Stimulated activated CD8-positive, alpha-beta memory T cell treated with anti-CD3 and anti-CD28 coated beads, Interleukin-7, amount 100 ng/mL, for 24 hours (primary cell): ENCODE results near the gene TTC3.

Source experiments
- DNase-seq: peaks from one replicate; pipeline ENCODE4 v3.0.0-alpha.2; 2020; ENCODE audit warnings: low read depth

Gene TTC3

DNA sequence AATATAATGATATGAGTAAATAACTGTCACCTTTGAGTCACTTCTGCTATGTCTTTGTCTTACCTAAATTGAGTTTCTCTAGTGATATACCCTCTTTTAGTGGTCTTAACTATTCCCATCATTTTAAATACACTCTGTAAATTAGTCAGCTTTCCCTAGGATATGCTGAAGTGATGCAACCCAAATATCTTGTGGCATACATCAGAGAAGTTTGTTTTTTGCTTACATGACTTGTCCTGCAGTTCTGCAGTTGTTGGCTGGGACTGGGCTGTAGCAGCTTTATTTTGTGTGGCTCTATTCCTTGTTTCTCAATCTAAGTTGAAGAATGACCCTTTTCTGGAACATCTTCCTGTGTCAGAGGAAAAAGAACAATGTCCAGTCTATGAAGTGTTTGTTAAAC, 76.4 kb downstream of the TTC3 start:
- DNase-seq: no peak

DNA sequence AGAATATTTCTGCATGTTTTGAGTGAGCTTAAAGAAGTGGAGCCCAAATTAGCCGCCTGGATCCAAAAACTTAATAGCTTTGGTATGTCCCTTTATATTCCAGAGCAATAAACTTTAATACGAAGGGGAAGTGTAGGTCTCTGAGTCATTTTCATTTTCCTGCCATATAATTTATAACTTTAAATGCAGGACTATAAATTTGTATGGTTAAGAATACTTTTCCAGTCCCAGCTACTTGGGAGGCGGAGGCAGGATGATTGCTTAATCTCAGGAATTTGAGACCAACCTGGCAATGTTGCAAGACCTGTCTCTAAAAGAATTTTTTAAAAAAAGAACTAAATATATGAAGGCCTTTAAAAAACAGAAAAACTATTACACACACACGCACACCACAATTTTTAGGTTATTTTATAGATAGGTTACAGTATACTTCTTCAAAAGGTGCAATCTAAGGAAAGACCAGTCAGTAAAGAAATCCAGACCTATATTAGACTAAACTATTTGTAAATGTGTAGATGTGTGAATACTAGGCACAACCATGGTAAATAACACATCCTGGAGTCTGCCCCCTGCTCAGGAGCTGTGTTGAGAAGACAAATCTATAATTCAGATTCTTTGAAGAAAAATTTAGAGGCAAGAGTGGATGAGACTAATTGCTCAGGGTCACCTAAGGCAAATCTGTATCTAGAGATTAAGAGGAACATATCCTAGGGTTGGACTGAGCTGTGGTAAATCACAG, 80.3 kb downstream of the TTC3 start:
- DNase-seq: no peak

DNA sequence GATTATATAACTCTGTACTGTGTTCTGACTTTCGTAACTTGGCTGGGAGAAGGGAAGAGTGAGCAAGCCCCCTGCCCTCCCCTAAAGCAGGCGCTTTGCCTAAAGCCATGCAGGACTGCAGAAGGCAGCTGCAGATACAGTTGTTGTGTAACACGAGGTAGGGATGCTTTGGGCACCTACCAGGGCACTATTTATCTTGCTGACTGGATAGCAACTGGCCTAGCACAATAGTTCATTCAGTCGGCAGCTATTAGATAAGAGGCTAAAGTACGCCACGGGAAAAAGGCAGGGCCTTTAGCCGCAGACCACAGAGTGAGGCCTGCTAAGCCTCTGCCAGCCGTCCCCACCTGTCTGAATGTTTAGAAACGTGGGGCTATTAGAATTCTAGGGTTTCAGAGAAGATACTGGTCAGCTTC, 80.9 kb downstream of the TTC3 start:
- DNase-seq: no peak

DNA sequence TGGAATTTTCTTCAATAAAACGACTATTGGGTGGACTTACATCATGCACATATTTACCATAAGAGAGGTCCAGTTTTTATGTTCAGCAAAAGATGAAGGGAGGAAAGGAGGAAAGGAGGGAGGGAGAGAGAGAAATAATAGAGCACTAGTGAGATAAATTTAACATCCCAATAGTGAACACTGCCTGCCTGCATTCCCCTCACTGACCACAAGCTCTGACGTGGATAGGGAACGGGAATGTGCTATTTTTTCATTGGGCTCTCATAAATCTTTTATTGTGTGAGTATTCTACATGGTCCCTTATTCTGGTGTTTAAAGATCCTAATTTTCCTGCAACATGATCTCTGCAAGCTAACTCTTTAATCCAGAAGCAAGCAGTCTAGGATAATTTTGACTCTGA, 82.1 kb downstream of the TTC3 start:
- no peak for DNase-seq

DNA sequence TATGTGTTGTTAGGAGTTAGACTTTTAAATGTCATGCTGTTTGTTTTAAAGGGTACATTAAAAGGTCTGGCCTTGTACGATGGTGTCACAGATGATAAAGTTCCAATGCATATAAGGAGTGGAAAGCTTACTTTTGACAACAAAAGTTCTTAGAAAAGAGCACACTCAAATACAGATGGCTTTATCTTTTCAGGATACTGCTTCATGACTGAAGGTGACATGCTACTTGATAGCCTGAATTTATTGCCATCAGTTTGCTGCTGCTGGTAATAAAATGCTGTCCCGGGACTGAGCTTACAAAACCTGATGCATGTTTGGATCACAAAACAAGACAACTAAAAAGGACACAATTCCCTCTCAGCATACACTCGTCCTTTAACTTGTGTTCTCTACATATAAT, 84.9 kb downstream of the TTC3 start:
- DNase-seq: no peak

DNA sequence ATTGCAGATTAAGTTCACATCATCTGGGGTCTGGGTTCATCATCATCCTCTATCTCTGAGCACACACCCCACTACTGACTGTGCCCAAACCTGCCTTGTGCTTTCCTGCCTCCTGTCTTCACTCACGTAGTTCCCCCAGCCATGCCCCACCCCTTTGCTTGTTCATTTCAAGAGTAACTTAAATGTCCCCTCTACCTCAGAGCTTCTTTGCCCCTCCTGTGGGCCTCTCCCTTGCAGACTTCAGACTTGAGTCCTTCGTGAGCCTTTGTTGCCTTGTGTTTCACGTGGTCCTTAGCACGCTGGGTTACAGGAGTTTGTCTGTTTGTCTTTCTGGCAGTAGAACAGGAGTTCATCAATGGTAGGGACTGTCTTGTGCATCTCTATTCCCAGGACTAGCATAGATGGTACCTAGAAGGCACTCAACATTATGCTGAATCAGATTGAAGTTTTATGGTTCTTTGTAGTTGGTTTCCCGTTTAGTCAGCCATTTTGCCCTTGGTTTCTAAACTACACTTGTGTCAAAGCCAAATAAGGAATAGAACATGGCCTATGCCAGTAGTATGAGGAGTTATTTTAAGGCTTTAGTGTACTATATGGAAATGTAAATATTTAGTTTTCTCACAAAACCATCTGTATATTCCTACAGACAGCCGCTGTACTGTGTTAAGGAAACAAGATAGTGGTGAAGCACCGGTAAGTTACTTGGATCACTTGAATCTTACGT, 86.2 kb downstream of the TTC3 start:
- no peak for DNase-seq

DNA sequence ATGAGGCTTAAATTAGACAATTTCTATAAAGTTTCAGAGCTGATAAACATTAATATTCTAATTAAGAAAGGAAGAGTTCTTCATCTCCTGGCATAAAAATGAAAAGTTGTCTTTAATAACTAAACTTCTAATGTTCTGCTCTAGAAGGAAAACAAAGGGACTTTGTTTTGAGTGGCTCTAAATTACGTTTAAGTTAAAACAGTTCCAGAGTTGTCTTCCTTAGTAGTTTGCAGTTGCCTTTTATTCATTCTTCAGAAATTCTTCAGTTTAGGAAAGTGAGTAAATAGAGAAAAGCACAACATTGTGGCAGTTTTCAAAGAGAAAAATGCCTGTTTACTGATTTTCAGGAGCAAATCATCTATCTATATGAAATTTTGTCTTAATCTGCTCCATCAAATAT, 86.9 kb downstream of the TTC3 start:
- DNase-seq: no peak

DNA sequence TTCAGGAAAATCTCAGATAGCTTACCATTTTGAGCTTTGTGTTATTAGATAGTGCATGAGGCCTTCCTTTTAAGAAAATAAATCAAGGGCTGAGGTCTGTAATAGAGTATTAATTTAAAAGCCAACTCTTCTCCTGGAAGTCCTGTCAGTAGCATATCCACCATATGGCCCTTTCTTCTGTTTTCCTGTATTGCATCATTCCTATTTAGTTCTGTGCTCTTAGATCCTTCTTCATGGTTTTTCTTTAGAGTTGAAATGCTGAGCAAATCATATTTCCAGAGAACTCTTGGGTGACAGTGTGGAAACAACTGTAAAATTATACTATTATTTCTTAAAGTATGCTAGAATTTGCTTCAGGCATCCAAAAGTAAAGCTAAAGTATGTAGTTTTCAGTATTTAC, 91.7 kb downstream of the TTC3 start:
- DNase-seq: no peak

DNA sequence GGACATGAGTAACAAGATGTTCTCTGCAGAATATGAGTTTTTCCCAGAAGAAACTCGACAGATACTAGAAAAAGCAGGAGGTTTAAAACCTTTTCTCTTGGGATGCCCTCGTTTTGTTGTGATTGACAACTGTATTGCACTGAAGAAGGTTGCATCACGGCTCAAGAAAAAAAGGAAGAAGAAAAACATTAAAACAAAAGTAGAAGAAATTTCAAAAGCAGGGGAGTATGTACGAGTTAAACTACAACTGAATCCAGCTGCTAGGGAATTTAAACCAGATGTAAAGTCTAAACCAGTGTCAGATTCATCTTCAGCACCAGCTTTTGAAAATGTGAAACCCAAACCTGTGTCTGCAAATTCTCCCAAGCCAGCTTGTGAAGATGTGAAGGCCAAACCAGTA, 92.5 kb downstream of the TTC3 start:
- DNase-seq: no peak

DNA sequence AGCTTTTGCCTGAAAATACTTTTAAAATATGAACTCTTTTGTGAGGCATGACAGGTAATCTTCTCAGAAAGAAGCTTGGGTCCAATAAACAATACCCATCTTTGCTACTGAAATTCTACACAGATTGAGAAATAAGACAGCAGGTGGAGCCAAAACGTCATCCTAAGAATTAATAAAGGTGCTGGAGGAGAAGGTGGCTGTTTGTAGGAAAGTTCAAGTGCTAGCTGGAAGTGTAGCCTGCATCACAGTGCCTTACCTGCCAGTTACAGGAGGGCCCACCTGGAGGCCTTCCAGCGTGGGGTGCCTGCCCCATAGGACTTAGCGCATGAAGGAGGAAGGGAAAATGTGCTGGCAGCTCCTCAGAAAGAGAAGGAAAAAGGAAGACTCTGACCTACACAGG, 93.7 kb downstream of the TTC3 start:
- no peak for DNase-seq

DNA sequence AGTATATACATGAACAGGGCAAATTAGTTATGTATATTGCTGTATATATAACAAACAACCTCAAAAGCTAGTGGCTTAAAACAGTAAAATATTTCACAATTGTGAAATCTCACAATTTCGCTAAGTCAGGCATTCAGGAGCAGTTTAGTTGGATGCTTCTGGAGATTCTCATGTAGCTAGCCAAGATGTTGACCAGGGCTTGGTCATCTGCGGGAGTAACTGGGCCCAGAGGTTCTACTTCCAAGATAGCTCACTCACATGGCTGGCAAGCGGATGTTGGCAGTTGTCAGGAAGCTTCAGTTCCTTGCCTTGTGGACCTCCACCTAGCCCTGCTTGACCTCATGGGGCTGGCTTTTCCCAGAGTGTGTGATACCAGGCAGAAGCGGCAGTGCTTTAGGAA, 95.6 kb downstream of the TTC3 start:
- no peak for DNase-seq

DNA sequence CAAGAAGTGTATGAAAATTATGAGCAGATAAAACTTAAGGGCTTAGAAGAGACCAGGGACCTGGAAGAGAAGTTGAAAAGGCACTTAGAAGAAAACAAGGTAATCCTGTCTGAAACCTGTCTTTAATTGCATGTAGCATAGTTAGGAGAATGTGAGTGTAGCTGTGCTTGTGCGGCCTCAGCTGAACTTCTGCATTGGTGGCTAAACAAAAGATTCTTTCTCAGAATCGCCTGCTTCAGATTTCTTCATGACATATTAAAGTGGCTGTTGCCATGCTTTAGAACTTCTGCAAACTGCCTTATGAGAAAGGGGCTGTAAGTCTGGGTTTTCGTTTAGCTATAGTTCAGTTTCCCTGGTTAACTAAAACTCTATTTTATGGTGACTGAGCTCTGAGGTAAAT, 99.6 kb downstream of the TTC3 start:
- no peak for DNase-seq

DNA sequence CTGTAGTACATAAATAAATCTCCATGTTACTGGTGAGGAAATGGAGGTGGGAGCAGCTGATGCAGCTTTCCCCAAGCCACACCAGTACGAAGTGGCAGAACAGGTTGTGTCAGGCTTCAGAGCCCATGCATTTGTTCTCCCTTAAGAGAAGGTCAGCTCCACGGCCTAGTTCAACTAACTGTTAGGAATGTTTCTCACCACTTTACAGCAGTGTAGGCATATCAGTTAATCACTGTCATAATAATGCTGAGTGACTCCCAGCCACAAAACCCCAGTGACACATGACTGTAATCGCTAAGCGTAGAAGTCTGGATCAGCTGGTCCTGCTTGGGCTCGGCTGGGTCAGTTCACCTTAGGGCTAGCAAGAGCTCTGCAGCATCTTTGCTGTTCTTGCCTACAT, 103.7 kb downstream of the TTC3 start:
- no peak for DNase-seq

DNA sequence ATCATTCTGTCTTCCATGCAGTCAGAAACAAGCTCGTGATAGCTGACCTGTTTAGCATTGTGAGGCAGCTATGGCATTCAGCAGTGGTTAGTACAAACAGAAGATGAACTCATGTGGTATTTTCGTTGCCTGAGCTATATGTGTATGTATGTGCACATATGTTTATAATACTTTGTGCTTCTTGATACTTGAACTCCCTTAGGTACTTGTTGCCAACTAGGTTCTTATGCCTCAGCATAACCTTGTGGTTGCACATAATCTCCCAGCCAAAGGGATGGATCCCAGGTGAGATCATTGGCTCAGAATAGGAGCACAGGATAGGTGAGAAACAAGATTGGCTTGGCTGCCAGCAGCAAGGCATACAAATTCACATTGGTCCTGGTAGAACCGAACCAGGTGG, 108.0 kb downstream of the TTC3 start:
- DNase-seq: no peak

DNA sequence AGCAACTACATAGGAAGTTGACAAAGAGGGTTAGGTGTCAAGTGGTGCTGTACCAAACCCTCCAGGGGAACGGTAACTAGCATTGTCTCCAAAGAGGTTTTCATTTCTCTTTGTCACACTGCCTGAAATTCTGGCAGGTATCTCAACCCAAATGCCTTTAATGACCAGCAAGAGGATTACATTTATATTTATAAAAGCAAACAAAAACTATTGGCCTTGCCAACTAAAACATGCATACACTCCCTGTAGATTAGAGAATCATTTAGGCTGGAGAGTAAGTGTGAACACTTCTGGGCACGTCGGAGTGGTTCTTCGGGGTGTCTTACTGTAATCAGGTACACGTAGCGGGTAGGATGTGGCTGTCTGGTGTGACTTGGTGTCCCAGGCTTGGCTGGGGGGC, 109.2 kb downstream of the TTC3 start:
- DNase-seq: no peak

DNA sequence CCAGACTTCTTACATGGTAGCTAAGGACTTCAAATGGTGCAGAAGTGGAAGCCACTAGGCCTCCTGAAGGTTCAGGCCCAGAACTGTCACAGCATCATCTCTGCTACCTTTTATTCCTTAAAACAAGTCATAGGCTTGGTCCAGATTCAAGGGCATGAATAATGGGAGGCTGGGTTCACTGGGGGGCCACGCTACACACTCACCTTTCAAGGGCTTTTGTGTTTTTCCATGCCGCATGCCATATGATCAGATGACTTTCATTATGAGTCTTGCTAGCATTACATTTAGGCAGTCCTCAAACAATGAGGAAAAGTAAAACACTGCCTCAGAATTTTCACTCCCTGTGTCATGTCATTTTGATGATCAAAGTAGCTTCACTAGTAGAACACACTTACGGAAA, 110.7 kb downstream of the TTC3 start:
- no peak for DNase-seq

DNA sequence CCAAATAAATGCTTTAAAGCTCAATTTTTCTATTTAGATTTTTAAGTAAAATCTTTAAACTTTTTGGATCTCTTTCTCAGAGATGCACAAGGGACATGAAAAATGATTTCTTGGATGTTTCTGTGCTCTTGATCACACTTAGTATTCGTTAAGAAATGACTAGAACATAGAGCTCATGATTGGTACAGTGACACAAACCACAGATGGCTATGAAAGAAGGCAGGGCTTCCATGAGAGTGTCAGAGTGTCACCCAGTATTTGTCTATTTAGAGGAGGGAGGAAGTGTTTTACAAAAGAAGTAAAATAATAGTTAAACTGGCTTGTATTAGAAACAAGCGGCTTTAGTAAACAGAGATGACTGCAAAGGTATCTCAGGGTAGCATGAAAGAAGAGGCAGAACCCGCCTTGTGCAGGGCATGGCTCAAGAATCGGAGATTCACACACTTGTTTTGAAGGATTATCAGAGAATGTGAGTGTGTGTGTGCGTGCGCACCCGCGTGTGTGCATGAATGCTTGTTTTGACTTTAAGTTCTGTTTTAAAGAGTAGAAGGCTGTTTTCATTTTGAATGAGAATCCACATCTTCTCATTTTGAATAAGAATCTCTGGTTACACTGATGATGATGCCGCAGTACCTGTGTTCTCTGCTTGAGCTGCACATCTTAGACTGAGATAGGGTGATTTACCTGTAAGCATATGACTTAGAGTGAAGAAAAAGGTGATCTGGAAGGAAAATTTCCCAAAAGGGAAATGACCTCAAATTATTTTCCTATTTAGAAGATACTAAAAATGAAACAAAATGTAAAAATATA, 111.9 kb downstream of the TTC3 start:
- DNase-seq: no peak

DNA sequence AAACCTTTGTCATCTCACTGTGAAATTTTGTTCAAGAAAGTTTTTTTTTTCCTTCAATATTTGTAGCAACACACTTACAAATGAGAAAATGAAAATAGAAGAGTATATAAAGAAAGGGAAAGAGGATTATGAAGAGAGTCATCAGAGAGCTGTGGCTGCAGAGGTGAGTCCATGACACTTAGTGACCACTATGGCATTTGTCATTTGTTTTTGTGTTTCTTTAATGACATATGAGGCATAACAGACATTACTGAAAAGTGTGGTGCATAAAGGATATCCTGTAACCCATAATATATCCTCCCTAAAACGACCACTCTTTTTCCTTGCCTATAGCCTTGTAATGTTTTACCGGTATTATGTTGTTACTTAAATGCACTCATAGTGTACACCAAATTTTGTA, 113.9 kb downstream of the TTC3 start:
- no peak for DNase-seq

DNA sequence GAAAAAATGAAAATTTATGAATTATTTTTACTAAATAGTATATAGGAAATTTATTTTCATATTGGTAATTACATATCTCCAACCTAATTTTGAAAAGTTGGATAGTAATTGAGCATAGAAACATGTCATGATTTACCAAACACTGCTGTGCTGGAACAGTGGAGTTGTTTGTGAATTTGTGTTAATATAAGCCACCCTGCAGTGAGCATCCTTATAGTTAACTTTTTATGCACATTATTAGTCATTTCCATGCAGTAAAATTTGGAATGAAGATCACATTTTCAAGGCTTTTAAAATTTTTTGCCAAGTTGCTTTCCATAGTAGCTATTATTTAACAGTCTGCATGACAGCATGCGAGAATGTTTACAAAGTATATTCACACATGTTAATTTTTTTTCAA, 115.8 kb downstream of the TTC3 start:
- DNase-seq: no peak

DNA sequence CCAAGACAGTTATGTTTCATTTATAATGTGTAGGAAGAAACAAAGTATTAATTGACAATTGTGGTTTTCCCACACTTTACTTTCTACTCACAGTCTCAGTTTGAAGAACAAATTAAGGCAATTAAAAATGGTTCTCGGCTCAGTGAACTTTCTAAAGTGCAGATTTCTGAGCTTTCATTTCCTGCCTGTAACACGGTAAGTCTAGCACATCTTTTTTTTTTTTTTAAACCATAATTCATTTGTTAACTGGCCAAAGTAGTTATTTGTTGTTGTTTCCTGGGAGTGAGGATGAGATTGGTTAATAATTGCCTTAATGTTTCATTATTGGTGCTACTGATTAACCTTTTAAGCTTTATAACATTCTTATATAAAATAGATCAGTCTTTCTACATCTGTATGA, 119.0 kb downstream of the TTC3 start:
- no peak for DNase-seq

DNA sequence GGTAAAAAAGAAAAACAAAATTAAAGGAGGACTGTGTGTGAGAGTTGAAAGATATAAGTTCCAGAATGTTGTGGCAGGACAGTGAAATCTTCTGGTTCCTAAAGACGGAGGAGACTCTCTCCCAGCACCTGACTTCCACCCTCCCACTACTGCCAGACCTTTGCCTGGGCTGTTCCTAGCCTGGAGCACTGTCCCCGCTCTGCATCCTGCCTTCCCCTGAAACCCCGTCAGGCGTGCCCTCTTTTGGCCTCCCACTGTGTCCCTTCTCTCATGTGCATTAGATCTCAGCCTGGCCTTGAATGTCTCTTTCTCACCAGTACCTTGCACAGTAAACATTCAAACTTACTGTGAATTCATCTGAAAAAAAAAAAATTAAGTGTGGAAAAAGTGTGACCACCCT, 120.0 kb downstream of the TTC3 start:
- no peak for DNase-seq

DNA sequence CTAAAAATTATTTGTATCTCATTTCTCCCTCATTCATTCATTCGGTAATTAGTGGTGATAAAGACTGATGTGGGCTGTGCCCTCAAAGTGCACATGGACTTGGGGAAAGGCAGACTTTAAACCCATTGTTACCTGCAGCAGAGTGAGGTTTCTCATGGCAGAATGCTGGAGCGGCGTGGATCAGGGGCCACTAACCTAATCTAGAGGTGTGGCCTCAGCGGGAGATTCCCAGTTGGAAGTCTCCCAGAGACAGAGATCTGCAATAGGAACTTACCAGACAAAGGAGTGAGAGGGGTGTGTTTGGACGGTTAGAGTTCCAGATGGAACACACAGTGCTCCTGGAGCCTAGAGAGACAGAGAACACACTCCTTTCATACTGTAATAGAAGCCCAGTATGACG, 120.6 kb downstream of the TTC3 start:
- DNase-seq: no peak

DNA sequence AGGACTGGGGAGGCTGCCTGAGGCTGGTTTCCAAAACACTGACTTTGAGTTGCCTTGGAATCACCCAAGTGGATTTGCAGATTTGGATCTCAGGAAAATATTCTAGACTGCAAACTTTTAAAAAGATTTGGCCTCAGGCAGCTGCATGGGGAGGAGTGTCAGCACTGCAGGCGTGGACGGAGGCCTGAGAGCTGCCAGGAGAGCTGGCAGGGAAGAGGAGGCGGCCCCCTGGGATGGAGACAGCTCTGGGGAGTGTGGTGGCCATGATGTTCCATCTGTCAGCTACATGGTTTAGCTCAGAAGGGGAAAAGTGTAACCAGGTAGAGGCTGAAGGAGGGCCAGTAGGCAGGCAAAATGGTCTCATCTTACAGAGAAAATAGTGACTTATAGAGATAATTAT, 122.0 kb downstream of the TTC3 start:
- no peak for DNase-seq
